ENCODE measurements around the gene HK1. TPM values are rescaled to one million over a fixed set of nuclear protein-coding genes. Genes with fewer than 3 reads are reported as not detected.

The HK1 gene
- total RNA-seq, 4 donors from 2014 or later = 92.5 to 216 (median 126) TPM

GRCh38 chr10:69409176-69409495, 130.8 kb downstream of the HK1 start:
- peaks cover 0 to 32% of the 10 kb centered on the region in 2 donors for H3K36me3 ChIP-seq
- TF ChIP-seq, protein P1, sequence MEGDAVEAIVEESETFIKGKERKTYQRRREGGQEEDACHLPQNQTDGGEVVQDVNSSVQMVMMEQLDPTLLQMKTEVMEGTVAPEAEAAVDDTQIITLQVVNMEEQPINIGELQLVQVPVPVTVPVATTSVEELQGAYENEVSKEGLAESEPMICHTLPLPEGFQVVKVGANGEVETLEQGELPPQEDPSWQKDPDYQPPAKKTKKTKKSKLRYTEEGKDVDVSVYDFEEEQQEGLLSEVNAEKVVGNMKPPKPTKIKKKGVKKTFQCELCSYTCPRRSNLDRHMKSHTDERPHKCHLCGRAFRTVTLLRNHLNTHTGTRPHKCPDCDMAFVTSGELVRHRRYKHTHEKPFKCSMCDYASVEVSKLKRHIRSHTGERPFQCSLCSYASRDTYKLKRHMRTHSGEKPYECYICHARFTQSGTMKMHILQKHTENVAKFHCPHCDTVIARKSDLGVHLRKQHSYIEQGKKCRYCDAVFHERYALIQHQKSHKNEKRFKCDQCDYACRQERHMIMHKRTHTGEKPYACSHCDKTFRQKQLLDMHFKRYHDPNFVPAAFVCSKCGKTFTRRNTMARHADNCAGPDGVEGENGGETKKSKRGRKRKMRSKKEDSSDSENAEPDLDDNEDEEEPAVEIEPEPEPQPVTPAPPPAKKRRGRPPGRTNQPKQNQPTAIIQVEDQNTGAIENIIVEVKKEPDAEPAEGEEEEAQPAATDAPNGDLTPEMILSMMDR (IDR thresholded peaks at IDR 0.05) = peak in 1 of 4 experiments; percentile 1
- TF ChIP-seq POLR2AphosphoS5 (IDR thresholded peaks at IDR 0.05) = no peak
- WGBS, 2 donors (ENCODE audit: low coverage in 1 of 2) = 0 to 27% methylated on average over 5 of the region's 7 CpGs
- peaks cover 0 to 95% (median 40%) of the 10 kb centered on the region in 3 donors for H3K4me1 ChIP-seq
- peak overlapping the region; percentile 77 to 97 (median 94) for H3K27ac ChIP-seq
- peak overlapping the region in 1 of 2 donors; percentile 54 for H3K4me3 ChIP-seq
- no peak for ATAC-seq
- no peaks in the 10 kb centered on the region for H3K9me3 ChIP-seq
- no peaks in the 10 kb centered on the region for H3K27me3 ChIP-seq

GRCh38 chr10:69409968-69410367, 131.7 kb downstream of the HK1 start:
- Histone ChIP-seq H3K4me3 (no peak overlapping the region), H3K27me3 (no peaks in the 10 kb centered on the region), H3K9me3 (no peaks in the 10 kb centered on the region), H3K27ac (peak overlapping the region; percentile 30 to 97 (median 94)), H3K4me1 (peaks cover 0 to 96% (median 40%) of the 10 kb centered on the region in 3 donors), H3K36me3 (peaks cover 0 to 24% of the 10 kb centered on the region in 2 donors)
- 51 to 70% methylated on average over 2 to 3 of the region's 6 CpGs for WGBS, 2 donors (ENCODE audit: low coverage in 1 of 2)
- TF ChIP-seq POLR2AphosphoS5 (IDR thresholded peaks at IDR 0.05) = peak; percentile 47
- no peak for TF ChIP-seq EP300 (IDR thresholded peaks at IDR 0.05)
- TF ChIP-seq, protein P1 (IDR thresholded peaks at IDR 0.05) = no peak
- TF ChIP-seq POLR2A (IDR thresholded peaks at IDR 0.05) = no peak
- ATAC-seq = no peak

GRCh38 chr10:69410487-69410886, 132.2 kb downstream of the HK1 start:
- peaks cover 0 to 91% (median 38%) of the 10 kb centered on the region in 3 donors for H3K4me1 ChIP-seq

DNA sequence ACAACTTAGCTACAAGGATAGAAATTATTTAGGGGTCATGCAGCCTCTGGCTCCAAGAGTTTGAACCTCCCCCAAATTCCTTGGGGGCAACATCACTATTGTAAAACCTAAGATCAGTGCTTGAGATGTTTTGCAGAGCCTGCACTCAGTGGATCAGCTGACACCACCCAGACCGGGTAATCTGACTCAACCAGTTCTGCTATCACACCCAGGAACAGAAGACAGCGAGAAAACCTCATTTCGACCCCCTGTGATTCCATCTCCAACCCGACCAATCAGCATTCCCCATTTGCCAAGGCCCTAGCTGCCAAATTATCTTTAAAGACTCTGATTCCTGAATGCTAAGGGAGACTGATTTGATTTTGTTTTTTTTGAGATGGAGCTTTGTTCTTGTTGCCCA, 133.2 kb downstream of the HK1 start:
- Histone ChIP-seq H3K27me3 (no peaks in the 10 kb centered on the region), H3K4me3 (no peak overlapping the region), H3K36me3 (peaks cover 0 to 9% of the 10 kb centered on the region in 2 donors), H3K9me3 (no peaks in the 10 kb centered on the region), H3K4me1 (peaks cover 0 to 81% (median 29%) of the 10 kb centered on the region in 3 donors), H3K27ac (peak overlapping the region; percentile 74 to 96 (median 92))
- ATAC-seq = no peak
- 53 to 62% methylated on average over 2 to 4 of the region's 4 CpGs for WGBS, 2 donors (ENCODE audit: low coverage in 1 of 2)
- TF ChIP-seq POLR2A (IDR thresholded peaks at IDR 0.05) = no peak
- no peak for TF ChIP-seq EP300 (IDR thresholded peaks at IDR 0.05)
- TF ChIP-seq, protein P1 (IDR thresholded peaks at IDR 0.05) = no peak
- peak; percentile 34 for TF ChIP-seq POLR2AphosphoS5 (IDR thresholded peaks at IDR 0.05)

More at GRCh38 chr10:69410487-69410886, 132.2 kb downstream of the HK1 start:
- H3K9me3 ChIP-seq = no peaks in the 10 kb centered on the region
- no peak for ATAC-seq
- WGBS, 2 donors (ENCODE audit: low coverage in 1 of 2) = 75% methylated on average over 9 of the region's 10 CpGs; no CpG with 5 or more reads in 1 of the 2 donors
- H3K27ac ChIP-seq = peak overlapping the region; percentile 30 to 96 (median 92)
- H3K27me3 ChIP-seq = no peaks in the 10 kb centered on the region
- no peak overlapping the region for H3K4me3 ChIP-seq
- TF ChIP-seq POLR2AphosphoS5 (IDR thresholded peaks at IDR 0.05) (peak; percentile 5), EP300 (IDR thresholded peaks at IDR 0.05) (no peak), POLR2A (IDR thresholded peaks at IDR 0.05) (no peak)
- TF ChIP-seq, protein P1 (IDR thresholded peaks at IDR 0.05) = no peak
- peaks cover 0 to 19% of the 10 kb centered on the region in 2 donors for H3K36me3 ChIP-seq

- 70 to 71% methylated on average over 1 to 2 of the region's 3 CpGs for WGBS, 2 donors (ENCODE audit: low coverage in 1 of 2)
- ATAC-seq = no peak
- H3K4me3 ChIP-seq = peak overlapping the region in 1 of 2 donors; percentile 51
- no peaks in the 10 kb centered on the region for H3K9me3 ChIP-seq
- peaks cover 0 to 81% (median 21%) of the 10 kb centered on the region in 3 donors for H3K4me1 ChIP-seq
- peaks cover 0 to under 1% of the 10 kb centered on the region in 2 donors for H3K36me3 ChIP-seq
- H3K27me3 ChIP-seq = no peaks in the 10 kb centered on the region
- H3K27ac ChIP-seq = peak overlapping the region; percentile 74 to 96 (median 92)
- no peak for TF ChIP-seq POLR2AphosphoS5 (IDR thresholded peaks at IDR 0.05)
- no peak for TF ChIP-seq EP300 (IDR thresholded peaks at IDR 0.05)
- no peak for TF ChIP-seq POLR2A (IDR thresholded peaks at IDR 0.05)
- TF ChIP-seq, protein P1 (IDR thresholded peaks at IDR 0.05) = no peak
Observed at GRCh38 chr10:69412232-69412790, 134.0 kb downstream of the HK1 start.

Measured in gastroesophageal sphincter (tissue), 4 donors.